IMR-90 (cell line): ENCODE measurements around the gene TMEM131. TPM values are rescaled to one million over a fixed set of nuclear protein-coding genes. Genes with fewer than 3 reads are reported as not detected.
A peak's percentile ranks its signal among the peaks of the same experiment; 100 is the strongest.

Source experiments
- ATAC-seq: fragments of 200-7000 bp; cut with Tn5 transposase; 2 replicates; pipeline ENCODE4 v1.9.1; 2020; ENCODE audit warnings: low read depth, mild to moderate bottlenecking, moderate library complexity
- BruUV-seq: library from RNA; stranded (reverse); fragments of 400-500 nt; replicated peaks from 2 replicates; lab custom pipeline; 2021; lab: Mats Ljungman, UMichigan
- CTCF ChIA-PET: fragments of 300-600 bp; formaldehyde crosslinking; extraction: SDS; loops from one replicate; lab custom pipeline; 2021; ENCODE audit warnings: antibody characterized with exemption; lab: Yijun Ruan, JAX
- POLR2A ChIA-PET: fragments of 300-600 bp; sonication (Branson Sonifier 250); formaldehyde crosslinking; loops from one replicate; lab custom pipeline; 2022; ENCODE audit warnings: antibody characterized with exemption; ENCODE audit not compliant: unreplicated experiment; lab: Charles Lee
- DNase-seq: peaks from one replicate; pipeline ENCODE4 v3.0.0; 2013
- H2AFZ ChIP-seq: replicated peaks from 2 replicates; pipeline ENCODE3; 2013; ENCODE audit warnings: low read length, mild to moderate bottlenecking; ENCODE audit not compliant: poor library complexity
- H2AK5ac ChIP-seq: 2 replicates; pipeline ENCODE4 v1.6.1; 2013; ENCODE audit warnings: low read depth, low read length, inconsistent platforms
- H2AK9ac ChIP-seq: replicated peaks from 2 replicates; pipeline ENCODE3; 2013; ENCODE audit warnings: mild to moderate bottlenecking, low read depth, low read length, moderate library complexity; ENCODE audit not compliant: poor library complexity
- H2BK120ac ChIP-seq: 2 replicates; pipeline ENCODE4 v1.6.1; 2013; ENCODE audit warnings: low read depth, low read length, inconsistent platforms
- H2BK15ac ChIP-seq: 3 replicates; pipeline ENCODE4 v1.6.1; 2013; ENCODE audit warnings: low read depth, low read length, inconsistent platforms
- H2BK20ac ChIP-seq: 2 replicates; pipeline ENCODE4 v1.6.1; 2013; ENCODE audit warnings: low read depth, mild to moderate bottlenecking, inconsistent platforms, low read length, moderate library complexity
- H2BK5ac ChIP-seq: 2 replicates; pipeline ENCODE4 v1.6.1; 2013; ENCODE audit warnings: mild to moderate bottlenecking, low read depth, low read length, inconsistent platforms; ENCODE audit not compliant: poor library complexity, severe bottlenecking
- H3K14ac ChIP-seq: replicated peaks from 2 replicates; pipeline ENCODE4 v1.6.1; 2013; ENCODE audit warnings: low read depth, low read length, inconsistent platforms
- H3K18ac ChIP-seq: 2 replicates; pipeline ENCODE4 v1.6.1; 2013; ENCODE audit warnings: low read depth, low read length, control low read depth
- H3K23ac ChIP-seq: 2 replicates; pipeline ENCODE4 v1.6.1; 2013; ENCODE audit warnings: low read depth, low read length, inconsistent platforms
- H3K27ac ChIP-seq: 2 replicates; pipeline ENCODE4 v1.5.1; 2013; ENCODE audit warnings: mild to moderate bottlenecking, control low read depth, low read length; ENCODE audit not compliant: insufficient read depth
- H3K27me3 ChIP-seq: 2 replicates; pipeline ENCODE4 v1.6.1; 2013; ENCODE audit warnings: low read length; ENCODE audit not compliant: control insufficient read depth, insufficient read depth
- H3K36me3 ChIP-seq: 2 replicates; pipeline ENCODE4 v1.6.1; 2013; ENCODE audit warnings: low read length, mixed read lengths; ENCODE audit not compliant: control insufficient read depth, insufficient read depth
- H3K4ac ChIP-seq: 2 replicates; pipeline ENCODE4 v1.6.1; 2013; ENCODE audit warnings: low read depth, low read length, inconsistent platforms
- H3K4me1 ChIP-seq: 2 replicates; pipeline ENCODE4 v1.6.1; 2013; ENCODE audit warnings: low read length, mixed read lengths; ENCODE audit not compliant: control insufficient read depth, insufficient read depth
- H3K4me2 ChIP-seq: 2 replicates; pipeline ENCODE4 v1.6.1; 2013; ENCODE audit warnings: low read depth, mild to moderate bottlenecking, control low read depth, low read length, moderate library complexity
- H3K4me3 ChIP-seq: 2 replicates; pipeline ENCODE4 v1.5.1; 2013; ENCODE audit warnings: low read depth, mild to moderate bottlenecking, control low read depth, low read length, moderate library complexity; ENCODE audit not compliant: insufficient read depth
- H3K56ac ChIP-seq: 2 replicates; pipeline ENCODE4 v1.6.1; 2013; ENCODE audit warnings: low read length, inconsistent platforms; ENCODE audit not compliant: insufficient read depth; ENCODE audit errors: extremely low read depth
- H3K79me1 ChIP-seq, 2 experiments: 2 replicates each; pipeline ENCODE4 v1.6.1; 2013; ENCODE audit warnings: low read length in 2 of 2, inconsistent platforms in 1 of 2, low read depth in 1 of 2
- H3K9ac ChIP-seq: 2 replicates; pipeline ENCODE4 v1.6.1; 2013; ENCODE audit warnings: low read depth, low read length, control low read depth
- H3K9me1 ChIP-seq: 2 replicates; pipeline ENCODE4 v1.6.1; 2013; ENCODE audit warnings: low read length, inconsistent platforms; ENCODE audit not compliant: insufficient read depth
- H3K9me3 ChIP-seq: 2 replicates; pipeline ENCODE4 v1.6.1; 2013; ENCODE audit warnings: low read length; ENCODE audit not compliant: control insufficient read depth, insufficient read depth
- H4K20me1 ChIP-seq: 2 replicates; pipeline ENCODE4 v1.6.1; 2013; ENCODE audit warnings: low read length, inconsistent platforms; ENCODE audit not compliant: insufficient read depth
- H4K5ac ChIP-seq: 2 replicates; pipeline ENCODE4 v1.6.1; 2013; ENCODE audit warnings: mild to moderate bottlenecking, low read depth, low read length, control low read depth
- H4K8ac ChIP-seq, 2 experiments: 2 replicates each; pipeline ENCODE4 v1.6.1; 2013; ENCODE audit warnings: low read depth in 2 of 2, low read length in 2 of 2, control low read depth in 1 of 2, inconsistent platforms in 1 of 2
- H4K91ac ChIP-seq: 2 replicates; pipeline ENCODE4 v1.6.1; 2013; ENCODE audit warnings: low read depth, low read length, inconsistent platforms; ENCODE audit not compliant: insufficient read depth
- POLR2A ChIP-seq: IDR thresholded peaks from 2 replicates; pipeline ENCODE4 v1.6.1; 2012; ENCODE audit warnings: mild to moderate bottlenecking, low read depth, low read length
- WGBS, 2 experiments: methylation state at CpG; one replicate each; pipeline versions ENCODE4 v1.1.5 to v1.1.7; 2013; ENCODE audit warnings: missing lambda C conversion rate in 2 of 2; ENCODE audit not compliant: insufficient read length in 1 of 2; ENCODE audit errors: extremely low coverage in 2 of 2; 5-methylcytosine and 5-hydroxymethylcytosine counted together
- dilution Hi-C: fragments of 300-500 bp; cut with HindIII; formaldehyde crosslinking; loops from one replicate; pipeline ENCODE4 v1.14.3; 2018; ENCODE audit warnings: low sequenced_read_pairs; ENCODE audit not compliant: unreplicated experiment
- in situ Hi-C: fragments of 300-500 bp; cut with MboI; formaldehyde crosslinking; loops from 3 replicates; pipeline ENCODE4 v1.14.3; 2019; ENCODE audit warnings: low sequenced_read_pairs, inconsistent platforms, mixed read lengths
- intact Hi-C: fragments of 100-400 bp; cut with micrococcal nuclease; formaldehyde crosslinking; loops from 2 replicates; pipeline ENCODE4 v1.10.0; 2022
- polyA plus RNA-seq, 3 experiments: library from polyadenylated mRNA; depleted of rRNA; stranded (reverse); fragments of >200 nt; gene quantifications; 2 replicates each; pipeline ENCODE4 v1.2.3, GENCODE V29; 2012; ENCODE audit warnings: low replicate concordance in 1 of 3
- total RNA-seq: library from RNA; depleted of rRNA; stranded (reverse); fragments of >200 nt; gene quantifications from 2 replicates; pipeline ENCODE4 v1.2.3, GENCODE V29; 2012

The TMEM131 gene
- total and polyA plus RNA-seq, 2 of the 4 experiments (the other 2 are of a cell fraction), result 13.3 to 14.0 TPM

DNA sequence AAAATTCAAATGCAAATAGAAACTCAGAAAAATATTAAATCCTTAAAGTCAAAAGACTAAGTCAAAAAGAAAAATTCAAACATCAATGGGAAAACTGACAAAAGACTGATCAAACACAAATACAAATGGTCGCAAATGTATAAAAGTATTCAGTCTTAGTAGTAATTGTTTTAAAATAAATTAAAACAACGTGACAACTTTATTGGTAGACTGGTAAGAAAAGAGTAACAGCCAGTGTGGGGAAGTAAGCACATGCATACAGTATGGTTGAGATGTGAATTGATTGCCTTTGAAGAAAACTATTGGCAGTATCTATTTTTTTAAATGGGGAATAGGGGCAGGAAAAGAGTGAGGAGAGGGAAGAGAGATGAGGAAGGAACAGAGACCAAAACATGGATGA, 9.8 kb downstream of the TMEM131 start:
- no peaks in the 10 kb centered on the region; the same call in 1 of the 2 replicates for H3K9me3 ChIP-seq
- dilution Hi-C loops, result no loop called here
- no peak for ATAC-seq
- peaks cover 25 to 45% of the 10 kb centered on the region in 2 experiments for H3K79me1 ChIP-seq
- H3K4me2 ChIP-seq, result no peak overlapping the region
- H3K56ac ChIP-seq, result no peak overlapping the region
- no peak overlapping the region for H3K23ac ChIP-seq
- H2BK120ac ChIP-seq, result no peak overlapping the region
- no peak overlapping the region for H4K8ac ChIP-seq
- H2BK5ac ChIP-seq, result peak overlapping the region; percentile 53
- no peaks in the 10 kb centered on the region for H3K9me1 ChIP-seq
- in situ Hi-C loops, result no loop called here
- intact Hi-C loops, result no loop called here
- H4K20me1 ChIP-seq, result peaks cover 38% of the 10 kb centered on the region
- H3K4ac ChIP-seq, result no peak overlapping the region
- no peak overlapping the region for H3K4me3 ChIP-seq
- H3K18ac ChIP-seq, result no peak overlapping the region
- no peak overlapping the region for H4K91ac ChIP-seq
- POLR2A ChIA-PET, result no interaction called here
- H3K14ac ChIP-seq, result no peak overlapping the region
- no peak overlapping the region for H3K9ac ChIP-seq
- H4K5ac ChIP-seq, result no peak overlapping the region
- H3K4me1 ChIP-seq, result no peaks in the 10 kb centered on the region
- no peak for DNase-seq
- H2AFZ ChIP-seq, result no peak overlapping the region
- CTCF ChIA-PET, result no interaction called here
- TF ChIP-seq POLR2A, result no peak
- H2BK15ac ChIP-seq, result no peak overlapping the region
- no peak overlapping the region for H3K27ac ChIP-seq
- no peaks in the 10 kb centered on the region for H3K36me3 ChIP-seq
- H3K27me3 ChIP-seq, result no peaks in the 10 kb centered on the region
- no peak overlapping the region for H2AK5ac ChIP-seq
- no TSS peak for BruUV-seq
- no peak overlapping the region for H2BK20ac ChIP-seq
- H2AK9ac ChIP-seq, result no peak overlapping the region
- no CpG with 5 or more reads among the region's 2 CpGs for WGBS, 2 experiments
